Colon (tissue), 2 donors: ENCODE measurements around the gene KCNJ2.

Experiments used
- FAIRE-seq: peaks from 2 replicates; lab custom pipeline; 2012; peaks lifted over from hg19 to GRCh38; lab: Jason Lieb, UNC
- donor health status: control.
- donor health status: control.

Gene KCNJ2

DNA sequence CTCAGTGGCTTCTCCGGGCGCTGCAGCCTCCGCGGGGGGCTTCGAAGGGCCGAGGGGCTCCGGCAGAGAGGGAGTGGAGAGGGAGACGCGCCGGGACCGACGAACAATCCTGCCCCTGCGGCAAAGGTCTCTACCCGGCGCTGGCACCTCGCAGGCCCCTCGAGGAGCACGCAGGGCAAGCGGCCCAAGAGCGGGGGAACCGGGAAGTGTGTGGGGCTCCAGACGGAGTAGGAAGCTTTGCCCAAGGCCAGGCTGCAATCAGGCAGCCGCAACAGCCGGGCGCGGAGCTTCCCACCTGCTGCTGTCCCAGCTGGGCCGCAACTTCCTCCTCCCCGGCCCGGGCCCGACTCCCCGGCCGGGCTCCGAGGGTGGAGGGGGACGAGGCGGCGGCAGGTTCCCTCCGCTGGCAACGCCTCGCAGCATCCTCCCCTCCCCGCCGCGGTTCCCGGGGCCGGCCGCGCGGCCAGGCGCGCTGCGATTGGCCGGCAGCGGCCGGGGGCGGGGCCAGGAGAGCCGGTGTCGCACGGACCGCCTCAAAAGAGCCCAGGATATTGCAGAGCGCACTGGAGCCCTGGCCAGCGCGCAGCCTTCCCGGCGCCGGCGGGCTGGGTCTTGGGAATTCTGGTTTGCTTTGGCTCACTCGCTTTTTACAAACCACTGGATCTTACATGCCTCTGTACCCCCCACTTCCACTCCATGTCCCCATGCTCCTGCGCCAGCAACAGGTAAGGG lies at the start of gene KCNJ2:
Gene KCNJ2 (plus strand): TSS at position 556 of the 732 bp plus-strand sequence. CDS start 5,508 bp downstream, outside the sequence.
- FAIRE-seq = no peak

- no peak for FAIRE-seq
Observed at GRCh38 chr17:70119545-70119944, 49.8 kb upstream of the KCNJ2 start.

- no peak for FAIRE-seq
Observed at GRCh38 chr17:70119983-70120382, 49.3 kb upstream of the KCNJ2 start.

- FAIRE-seq = no peak
Observed at GRCh38 chr17:70120425-70120824, 48.9 kb upstream of the KCNJ2 start.

GRCh38 chr17:70121126-70121525 lies 48.2 kb upstream of the KCNJ2 start:
- no peak for FAIRE-seq

GRCh38 chr17:70123193-70123592 lies 46.1 kb upstream of the KCNJ2 start:
- no peak for FAIRE-seq

- FAIRE-seq = no peak
Observed at GRCh38 chr17:70124723-70125122, 44.6 kb upstream of the KCNJ2 start.

- FAIRE-seq = no peak
Observed at GRCh38 chr17:70127221-70127873, 42.0 kb upstream of the KCNJ2 start.

GRCh38 chr17:70128727-70129238 lies 40.5 kb upstream of the KCNJ2 start:
- FAIRE-seq = no peak

DNA sequence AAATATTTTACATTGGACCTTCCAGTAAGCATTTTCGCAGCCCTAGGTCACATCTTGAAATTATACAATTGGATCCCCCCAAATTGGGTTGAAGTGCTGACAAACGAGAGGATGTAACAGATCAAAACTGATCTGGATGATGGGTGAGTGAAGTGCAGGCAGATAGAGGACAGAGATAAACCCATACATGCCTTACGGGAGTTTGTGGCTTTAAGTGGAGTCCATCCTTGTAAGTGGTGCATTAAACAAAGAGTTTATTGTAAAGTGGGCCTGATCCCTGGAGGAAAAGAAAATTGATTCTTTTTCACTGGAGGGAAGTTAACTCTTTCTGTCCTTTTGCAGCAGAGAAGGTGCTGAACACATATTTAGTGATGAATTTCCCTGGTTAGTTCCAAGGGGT lies 39.0 kb upstream of the KCNJ2 start:
- FAIRE-seq = no peak

GRCh38 chr17:70132505-70132904 lies 36.8 kb upstream of the KCNJ2 start:
- no peak for FAIRE-seq

GRCh38 chr17:70134042-70134441 lies 35.3 kb upstream of the KCNJ2 start:
- FAIRE-seq = no peak

DNA sequence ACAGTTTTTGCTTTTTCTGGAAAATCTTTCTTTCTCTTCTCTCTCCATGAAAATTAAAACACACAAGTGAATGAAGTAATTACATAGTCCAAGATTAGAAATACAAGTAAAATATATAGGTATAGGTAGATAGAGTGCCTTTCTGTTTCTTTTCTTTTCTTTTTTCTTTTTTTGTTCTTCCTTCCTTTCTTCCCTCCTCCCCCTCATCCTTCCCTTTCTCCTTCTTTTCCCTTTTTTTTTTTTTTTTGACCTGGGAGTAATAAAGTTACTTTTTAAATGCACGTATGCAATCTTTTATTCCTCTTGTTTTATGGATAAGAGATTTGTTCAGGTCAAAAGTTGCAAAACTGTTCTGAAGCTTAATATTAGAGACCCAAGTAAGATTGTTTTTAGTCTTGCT lies 34.6 kb upstream of the KCNJ2 start:
- no peak for FAIRE-seq

- FAIRE-seq = no peak
Observed at GRCh38 chr17:70136131-70136530, 33.2 kb upstream of the KCNJ2 start.

GRCh38 chr17:70137451-70138230 lies 31.7 kb upstream of the KCNJ2 start:
- no peak for FAIRE-seq

GRCh38 chr17:70138291-70138865 lies 31.0 kb upstream of the KCNJ2 start:
- no peak for FAIRE-seq

- FAIRE-seq = no peak
Observed at GRCh38 chr17:70139449-70139993, 29.8 kb upstream of the KCNJ2 start.

GRCh38 chr17:70144260-70144846 lies 25.0 kb upstream of the KCNJ2 start:
- peak; percentile 80 for FAIRE-seq

DNA sequence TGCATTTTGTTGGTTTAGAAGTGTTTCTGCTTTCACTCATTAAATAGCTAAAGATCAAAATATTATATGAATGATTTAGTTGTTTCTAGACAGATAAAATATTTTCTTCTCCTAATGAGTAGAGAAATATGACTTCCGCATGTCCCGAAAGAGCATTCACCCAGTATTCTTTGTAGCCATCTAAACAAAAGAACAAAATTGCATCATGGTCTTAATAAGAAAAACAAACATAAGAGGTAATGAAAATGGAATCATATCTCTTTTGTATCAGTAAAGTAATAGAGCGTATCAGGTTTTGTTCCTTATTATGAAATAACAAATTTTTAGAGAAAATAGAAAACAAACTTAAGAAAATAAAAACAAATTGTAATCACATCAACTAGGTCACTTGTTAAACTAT lies 16.1 kb upstream of the KCNJ2 start:
- FAIRE-seq = no peak

DNA sequence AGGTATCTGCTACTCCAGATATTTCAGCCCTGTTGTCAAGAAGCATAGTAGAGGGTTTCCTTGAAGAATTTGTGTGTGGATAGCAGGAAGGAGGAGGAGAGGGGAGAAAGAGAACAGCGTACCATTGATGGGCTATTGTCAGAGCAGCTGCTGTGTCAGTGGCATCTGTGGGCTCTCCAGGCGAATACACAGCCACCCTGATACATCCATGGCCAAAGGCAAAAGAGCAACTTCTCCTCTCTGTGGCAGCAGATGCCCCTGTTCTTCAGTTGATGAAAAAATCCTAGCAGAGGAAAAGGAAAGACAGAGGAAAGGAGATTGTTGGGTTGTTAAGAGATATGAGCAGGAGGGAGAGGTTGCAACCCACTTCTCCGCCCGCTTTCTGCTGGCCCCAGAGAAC lies 12.2 kb upstream of the KCNJ2 start:
- FAIRE-seq = no peak

GRCh38 chr17:70158180-70158579 lies 11.2 kb upstream of the KCNJ2 start:
- FAIRE-seq = no peak

DNA sequence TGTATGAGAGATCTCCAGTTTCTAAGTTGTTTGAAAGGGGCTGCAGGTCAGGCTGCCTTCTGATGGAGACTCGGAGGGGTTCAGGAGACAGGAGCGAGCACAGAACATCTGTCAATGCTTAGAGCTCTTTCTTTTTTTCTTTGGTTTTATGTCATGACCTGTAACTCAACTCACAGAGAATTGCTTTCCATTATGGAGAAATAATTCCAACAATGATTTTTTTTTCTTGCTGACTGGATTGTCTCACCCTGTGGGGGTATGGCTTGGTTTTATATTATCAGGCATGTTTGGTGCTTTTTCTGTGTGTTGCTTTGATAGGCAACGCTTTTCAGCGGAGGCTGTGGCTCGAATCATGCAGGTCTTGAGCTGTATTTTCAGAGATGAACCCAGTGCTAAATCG lies 10.7 kb upstream of the KCNJ2 start:
- FAIRE-seq = no peak
